GM12878 (cell line): Measurements from ENCODE around the gene NR2E3. TPM values are rescaled to one million over a fixed set of nuclear protein-coding genes. Genes with fewer than 3 reads are reported as not detected.

Experiments
- ATAC-seq: fragments of 200-7000 bp; cut with Tn5 transposase; 3 replicates; pipeline ENCODE4 v1.9.1; 2020; ENCODE audit warnings: mild to moderate bottlenecking, moderate library complexity
- BruUV-seq: library from RNA; stranded (reverse); fragments of 400-500 nt; replicated peaks from 2 replicates; lab custom pipeline; 2021; lab: Mats Ljungman, UMichigan
- CTCF ChIA-PET: fragments of 300-600 bp; sonication (Branson Sonifier 250); formaldehyde crosslinking; extraction: SDS; loops from one replicate; lab custom pipeline; 2021; ENCODE audit warnings: inconsistent platforms; lab: Yijun Ruan, JAX
- POLR2A ChIA-PET: fragments of 350-600 bp; formaldehyde crosslinking; extraction: SDS; loops from one replicate; lab custom pipeline; 2021; ENCODE audit warnings: inconsistent platforms; lab: Charles Lee
- RAD21 ChIA-PET: fragments of 300-600 bp; sonication (Branson Sonifier 250); formaldehyde crosslinking; loops from one replicate; lab custom pipeline; 2023; ENCODE audit warnings: antibody characterized with exemption; ENCODE audit not compliant: unreplicated experiment; lab: Charles Lee
- SMC1A ChIA-PET: fragments of 300-600 bp; sonication (Branson Sonifier 250); formaldehyde crosslinking; loops from one replicate; lab custom pipeline; 2023; ENCODE audit not compliant: unreplicated experiment, uncharacterized antibody; lab: Charles Lee
- DNase-seq: peaks from one replicate; pipeline ENCODE4 v3.0.0-alpha.2; 2011; ENCODE audit warnings: low read depth, low spot score
- FAIRE-seq: peaks from 3 replicates; lab custom pipeline; 2011; peaks lifted over from hg19 to GRCh38; lab: Jason Lieb, UNC
- H2AFZ ChIP-seq: 2 replicates; pipeline ENCODE4 v1.6.0; 2011; ENCODE audit warnings: low read depth, low read length, control low read depth; ENCODE audit not compliant: control insufficient read depth
- H3K27ac ChIP-seq: 2 replicates; pipeline ENCODE4 v1.5.1; 2011; ENCODE audit warnings: control low read depth; ENCODE audit not compliant: control insufficient read depth, insufficient read depth
- H3K27me3 ChIP-seq, 2 experiments: replicated peaks in 1 of 2; 2 replicates each; pipeline versions ENCODE4 v1.6.0 to v1.6.1; 2011; ENCODE audit warnings: low read length in 1 of 2; ENCODE audit not compliant: control insufficient read depth in 2 of 2, insufficient read depth in 2 of 2
- H3K36me3 ChIP-seq, 2 experiments: 2 replicates each; pipeline ENCODE4 v1.5.1; 2011; ENCODE audit warnings: low read length in 1 of 2; ENCODE audit not compliant: control insufficient read depth in 2 of 2, insufficient read depth in 2 of 2
- H3K4me1 ChIP-seq: 2 replicates; pipeline ENCODE4 v1.6.1; 2011; ENCODE audit warnings: mild to moderate bottlenecking, low read length, moderate library complexity, mixed read lengths; ENCODE audit not compliant: control insufficient read depth, insufficient read depth
- H3K4me2 ChIP-seq: 2 replicates; pipeline ENCODE4 v1.6.0; 2011; ENCODE audit warnings: control low read depth; ENCODE audit not compliant: control insufficient read depth, insufficient read depth
- H3K4me3 ChIP-seq: fragments of 200-600 bp; sonication (generic); 2 replicates; pipeline ENCODE4 v1.5.1; 2016
- H3K79me2 ChIP-seq: 2 replicates; pipeline ENCODE4 v1.6.0; 2011; ENCODE audit warnings: low read length; ENCODE audit not compliant: control insufficient read depth, insufficient read depth
- H3K9ac ChIP-seq: 2 replicates; pipeline ENCODE4 v1.8.0; 2011; ENCODE audit warnings: low read length, control low read depth, mixed read lengths; ENCODE audit not compliant: control insufficient read depth, insufficient read depth
- H3K9me3 ChIP-seq: replicated peaks from 3 replicates; pipeline ENCODE4 v1.5.1; 2011; ENCODE audit warnings: mild to moderate bottlenecking, low read length; ENCODE audit not compliant: control insufficient read depth, insufficient read depth
- H4K20me1 ChIP-seq: 2 replicates; pipeline ENCODE4 v1.6.0; 2011; ENCODE audit not compliant: control insufficient read depth, insufficient read depth
- CHD4 ChIP-seq: fragments of 200-600 bp; sonication (generic); IDR thresholded peaks from 2 replicates; pipeline ENCODE4 v1.6.1; 2016; ENCODE audit warnings: mild to moderate bottlenecking
- DPF2 ChIP-seq: fragments of 450-650 bp; IDR thresholded peaks from 2 replicates; pipeline ENCODE4 v1.6.1; 2017; ENCODE audit warnings: mild to moderate bottlenecking
- IRF3 ChIP-seq: fragments of 450-650 bp; IDR thresholded peaks from 2 replicates; pipeline ENCODE4 v1.6.1; 2014; ENCODE audit warnings: mild to moderate bottlenecking
- MEF2A ChIP-seq: IDR thresholded peaks from 2 replicates; pipeline ENCODE4 v1.6.1; 2011; ENCODE audit warnings: low read depth, mild to moderate bottlenecking, low read length, moderate library complexity; ENCODE audit not compliant: insufficient read depth
- NRF1 ChIP-seq: conservative IDR thresholded peaks from 2 replicates; pipeline ENCODE4 v1.6.1; 2011; ENCODE audit warnings: mild to moderate bottlenecking, low read depth, low read length, improper control_type of control experiment
- RUNX3 ChIP-seq: IDR thresholded peaks from 2 replicates; pipeline ENCODE4 v1.6.1; 2012; ENCODE audit warnings: low read length, inconsistent platforms
- WGBS: methylation state at CpG from one replicate; pipeline ENCODE4 v1.1.6; 2016; ENCODE audit warnings: low lambda C conversion rate; ENCODE audit not compliant: insufficient replicate concordance, insufficient coverage; ENCODE audit errors: missing lambda C conversion rate; 5-methylcytosine and 5-hydroxymethylcytosine counted together
- in situ Hi-C: fragments of 300-500 bp; cut with MboI; formaldehyde crosslinking; loops from 9 replicates; pipeline ENCODE4 v1.14.3; 2018; ENCODE audit warnings: mixed read lengths
- intact Hi-C: fragments of 100-400 bp; cut with micrococcal nuclease; formaldehyde crosslinking; loops from one replicate; pipeline ENCODE4 v1.14.2; 2022; ENCODE audit not compliant: unreplicated experiment
- polyA plus RNA-seq, 11 experiments: library from polyadenylated mRNA; depleted of rRNA in 4 of 11; unstranded in 6 of 11; stranded (reverse) in 5 of 11; fragments of >200 nt; fragmentation: Nextera tagmentation in 4 of 11; fragmentation: Illumina TruSeq in 1 of 11; extraction: Ambion mirVana in 4 of 11; extraction: Trizol in 1 of 11; gene quantifications; 1 replicate in 1 of 11; 2 replicates in 10 of 11; pipeline versions ENCODE4 v1.2.1 to v1.2.3, GENCODE V29; 2011 to 2016; ENCODE audit warnings: inconsistent platforms in 2 of 11, missing spikeins in 2 of 11, low read depth in 1 of 11
- total RNA-seq, 4 experiments: library from RNA; depleted of rRNA in 3 of 4; stranded (reverse); fragments of >200 nt in 3 of 4; fragmentation: Illumina TruSeq in 1 of 4; extraction: Trizol in 1 of 4; gene quantifications; 2 replicates each; pipeline versions ENCODE4 v1.2.1 to v1.2.3, GENCODE V29; 2013 to 2021

Gene NR2E3
- total and polyA plus RNA-seq, 10 of the 15 experiments (the other 5 are each of a cell fraction or from before 2014, with no cell fraction given): 0.05 to 0.11 (median 0.11) TPM; not detected in 7

GRCh38 chr15:71830981-71831380 lies 20.6 kb downstream of the NR2E3 start:
- Histone ChIP-seq H3K4me2 (no peak overlapping the region), H3K36me3 (peaks cover 0 to 10% of the 10 kb centered on the region in 2 experiments; a peak in 3 of 4 replicates), H4K20me1 (no peaks in the 10 kb centered on the region), H3K27ac (no peak overlapping the region), H3K4me3 (no peak overlapping the region), H3K79me2 (no peaks in the 10 kb centered on the region), H3K9me3 (no peaks in the 10 kb centered on the region), H3K4me1 (no peaks in the 10 kb centered on the region), H2AFZ (no peak overlapping the region), H3K9ac (no peak overlapping the region), H3K27me3 (no peaks in the 10 kb centered on the region)
- CTCF ChIA-PET: no interaction called here
- POLR2A ChIA-PET: no interaction called here
- ATAC-seq (no peak), DNase-seq (no peak), FAIRE-seq (no peak)
- no peak for TF ChIP-seq RUNX3
- no peak for TF ChIP-seq CHD4
- no peak for TF ChIP-seq NRF1
- intact Hi-C loops: no loop called here
- WGBS: 100% methylated on average over 2 of the region's 2 CpGs
- SMC1A ChIA-PET: no interaction called here
- RAD21 ChIA-PET: interaction anchor here (0.6 kb wide), 1 partner anchor 484 kb away, joined by 3 read pairs; no protein-coding TSS in a partner anchor
- in situ Hi-C loops: no loop called here
- BruUV-seq: no TSS peak

- no peak overlapping the region for H3K27ac ChIP-seq
- no peaks in the 10 kb centered on the region; a peak in 1 of 4 replicates for H3K36me3 ChIP-seq
- H3K4me2 ChIP-seq: no peak overlapping the region
- H3K79me2 ChIP-seq: no peaks in the 10 kb centered on the region
- SMC1A ChIA-PET: no interaction called here
- no peak overlapping the region for H3K4me3 ChIP-seq
- ATAC-seq (no peak), FAIRE-seq (no peak)
- RAD21 ChIA-PET: no interaction called here
- intact Hi-C loops: no loop called here
- H3K4me1 ChIP-seq: no peaks in the 10 kb centered on the region
- TF ChIP-seq IRF3 (no peak), DPF2 (no peak), RUNX3 (no peak), MEF2A (no peak)
- TF ChIP-seq, all 136 proteins: peak for 0
- no peak overlapping the region for H2AFZ ChIP-seq
- H3K27me3 ChIP-seq: no peaks in the 10 kb centered on the region
- in situ Hi-C loops: no loop called here
- H4K20me1 ChIP-seq: no peaks in the 10 kb centered on the region
- ChIA-PET POLR2A (no interaction called here), CTCF (no interaction called here)
- BruUV-seq: no TSS peak
- no peaks in the 10 kb centered on the region for H3K9me3 ChIP-seq
- DNase-seq: no peak
- WGBS: 52% methylated on average over 3 of the region's 3 CpGs
- H3K9ac ChIP-seq: no peak overlapping the region
Observed at GRCh38 chr15:71841563-71841962, 31.2 kb downstream of the NR2E3 start.
